CD4-positive, alpha-beta T cell treated with Interleukin-4 for 4 hours (primary cell): Measurements from ENCODE around the gene WNK2.

Experiments used
- DNase-seq: peaks from one replicate; pipeline ENCODE4 v3.0.0-alpha.2; 2020

Gene WNK2

DNA sequence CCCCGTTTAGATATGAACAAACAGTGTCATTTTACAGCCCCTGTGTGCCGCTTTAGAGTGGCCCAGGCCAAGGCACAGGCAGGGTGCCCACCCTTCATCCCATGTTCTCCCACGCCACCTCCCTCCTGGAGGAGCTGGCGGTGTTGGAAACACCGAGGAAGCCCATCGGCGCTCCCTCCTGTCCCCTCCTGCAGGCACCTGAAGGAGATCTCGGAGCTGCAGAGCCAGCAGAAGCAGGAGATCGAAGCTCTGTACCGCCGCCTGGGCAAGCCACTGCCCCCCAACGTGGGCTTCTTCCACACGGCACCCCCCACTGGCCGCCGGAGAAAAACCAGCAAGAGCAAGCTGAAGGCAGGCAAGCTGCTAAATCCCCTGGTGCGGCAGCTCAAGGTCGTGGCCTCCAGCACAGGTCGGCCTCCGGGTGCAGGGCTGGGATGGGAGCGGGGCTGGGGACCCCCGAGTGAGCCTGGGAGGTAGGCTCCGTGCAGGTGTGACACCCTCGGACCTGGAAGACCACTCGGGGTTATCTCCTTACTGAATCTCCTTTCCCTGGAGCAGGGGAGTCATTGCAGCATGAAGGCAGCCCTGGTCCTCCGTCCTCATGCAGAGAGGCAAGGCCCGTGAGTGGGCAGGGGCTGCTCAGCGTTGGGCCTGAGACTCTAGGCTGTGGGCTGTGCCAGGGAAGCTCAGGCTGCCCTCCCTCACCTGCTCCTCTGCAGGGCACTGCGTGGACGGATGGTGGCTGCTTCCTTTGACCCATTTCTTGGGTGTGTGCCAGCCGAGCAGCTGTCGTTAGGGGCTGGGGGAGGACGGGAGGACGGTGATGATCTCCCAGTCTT, 113.9 kb downstream of the WNK2 start:
- no peak for DNase-seq

- DNase-seq: no peak
Observed at GRCh38 chr9:93298498-93299417, 114.8 kb downstream of the WNK2 start.

- DNase-seq: no peak
Observed at GRCh38 chr9:93299418-93300174, 115.7 kb downstream of the WNK2 start.

- no peak for DNase-seq
Observed at GRCh38 chr9:93300175-93300572, 116.2 kb downstream of the WNK2 start.

GRCh38 chr9:93300585-93301081, 116.7 kb downstream of the WNK2 start:
- DNase-seq: no peak

DNA sequence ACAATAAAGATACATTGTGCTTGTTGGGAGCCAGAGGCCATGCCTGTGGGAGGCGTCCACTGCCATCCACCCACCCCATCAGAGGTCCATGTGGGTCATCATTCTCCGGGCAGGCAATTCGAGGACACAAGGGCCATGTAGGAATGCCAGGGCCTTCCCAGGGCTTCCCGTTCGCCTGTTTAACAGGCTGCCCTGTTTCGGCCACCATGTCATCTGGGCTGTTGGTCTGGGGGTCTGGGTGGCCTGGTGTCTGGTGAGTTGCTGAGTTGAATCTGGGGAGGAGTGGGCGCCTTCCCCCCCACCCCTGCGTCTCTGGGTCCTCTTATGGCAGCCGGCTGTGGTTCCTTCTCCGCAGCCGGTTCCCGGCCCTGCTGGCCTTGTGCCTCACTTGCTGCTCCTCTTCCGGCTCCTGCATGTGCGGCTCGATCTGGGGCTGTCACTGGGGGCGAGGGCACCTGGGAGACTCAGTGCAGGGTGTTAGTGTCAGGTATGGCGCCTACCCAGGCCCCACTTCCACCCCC, 117.4 kb downstream of the WNK2 start:
- DNase-seq: no peak

GRCh38 chr9:93301911-93302541, 118.1 kb downstream of the WNK2 start:
- DNase-seq: no peak

DNA sequence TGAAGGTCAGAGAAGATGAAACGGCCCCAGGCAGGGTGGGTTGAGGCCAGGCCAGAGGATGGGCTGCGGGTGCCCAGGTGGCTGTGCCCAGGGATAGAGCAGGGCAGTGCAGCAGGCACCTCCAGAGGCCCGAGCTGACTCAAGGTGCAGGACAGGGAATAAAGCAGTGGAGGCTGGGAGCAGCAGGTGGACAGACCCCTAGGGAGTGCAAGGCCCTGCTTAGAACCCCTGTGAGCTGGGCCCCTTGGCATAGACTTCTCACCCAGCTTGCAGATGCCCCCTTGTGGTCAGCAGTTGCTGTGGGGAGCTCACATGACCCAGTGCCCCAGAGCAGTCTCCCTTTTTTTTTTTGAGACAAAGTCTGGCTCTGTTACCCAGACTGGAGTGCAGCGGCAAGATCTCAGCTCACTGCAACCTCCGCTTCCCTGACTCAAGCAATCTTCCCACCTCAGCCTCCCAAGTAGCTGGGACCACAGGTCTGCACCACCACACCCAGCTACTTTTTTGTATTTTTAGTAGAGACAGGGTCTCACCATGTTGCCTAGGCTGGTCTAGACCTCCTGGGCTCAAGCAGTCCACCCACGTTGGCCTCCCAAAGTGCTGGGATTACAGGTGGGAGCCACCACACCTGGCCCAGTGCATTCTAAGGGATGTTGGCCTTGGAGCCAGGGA, 118.8 kb downstream of the WNK2 start:
- DNase-seq: peak; percentile 51

DNA sequence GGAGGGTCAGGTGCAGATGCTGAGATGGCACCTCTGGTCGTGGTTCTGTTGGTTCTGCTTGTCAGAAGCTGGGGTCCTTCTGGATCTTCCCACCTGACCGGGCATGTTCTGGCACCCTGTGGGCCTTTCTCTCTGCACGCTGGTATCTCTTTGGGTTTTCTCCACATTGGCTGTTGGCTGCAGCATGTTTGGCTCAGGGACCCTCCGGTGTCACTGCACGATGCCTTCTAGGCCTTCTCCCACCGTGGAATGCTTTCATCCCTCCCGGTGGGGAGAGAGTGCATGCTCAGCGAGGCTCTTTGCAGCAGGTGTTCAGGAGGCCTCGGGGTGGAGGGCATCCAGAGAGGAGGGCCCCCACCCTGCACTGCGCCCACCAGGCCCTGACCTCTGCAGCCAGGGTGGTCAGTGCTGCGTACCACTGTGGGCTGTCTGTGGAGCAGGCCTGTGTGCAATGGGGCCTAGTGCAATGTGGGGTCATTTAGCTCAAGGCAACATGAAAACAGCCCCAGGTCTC, 119.4 kb downstream of the WNK2 start:
- DNase-seq: no peak

DNA sequence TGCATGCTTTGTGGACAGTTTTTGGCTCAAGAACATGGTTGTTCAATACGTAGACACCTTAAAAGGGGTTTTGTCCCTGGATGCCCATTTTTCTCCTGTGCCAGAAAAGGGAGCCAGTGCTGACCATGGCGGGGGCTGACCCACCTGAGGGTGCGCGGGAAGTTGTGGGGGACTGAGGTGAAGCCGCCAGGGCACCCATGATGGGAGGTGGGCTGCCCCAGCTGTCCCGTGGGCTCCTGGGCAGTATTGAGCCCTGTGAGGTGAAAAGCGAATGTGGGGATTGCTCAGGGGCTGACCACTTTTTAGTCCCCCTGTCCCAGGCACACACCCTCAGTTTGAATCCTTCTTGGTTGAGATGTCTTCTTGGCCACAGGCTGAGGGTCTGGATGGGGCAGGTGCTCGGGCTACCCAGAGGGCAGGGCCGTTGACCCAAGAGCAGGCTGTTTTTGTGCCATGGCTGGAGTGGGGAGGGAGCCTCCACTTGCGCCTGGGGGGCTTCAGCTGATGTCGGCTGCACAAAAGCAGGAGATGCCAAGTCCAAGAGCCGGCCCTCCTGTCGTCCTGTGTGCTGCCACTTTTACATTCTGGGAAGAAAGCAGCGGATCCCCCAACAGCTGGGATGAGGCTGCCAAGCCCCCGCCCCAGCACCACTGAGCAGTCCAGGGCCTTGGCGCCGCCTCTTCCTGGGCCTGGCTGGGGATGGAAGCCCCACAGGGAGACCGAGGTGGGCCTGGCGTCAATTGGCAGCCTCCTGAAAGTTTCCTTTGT, 120.1 kb downstream of the WNK2 start:
- no peak for DNase-seq

DNA sequence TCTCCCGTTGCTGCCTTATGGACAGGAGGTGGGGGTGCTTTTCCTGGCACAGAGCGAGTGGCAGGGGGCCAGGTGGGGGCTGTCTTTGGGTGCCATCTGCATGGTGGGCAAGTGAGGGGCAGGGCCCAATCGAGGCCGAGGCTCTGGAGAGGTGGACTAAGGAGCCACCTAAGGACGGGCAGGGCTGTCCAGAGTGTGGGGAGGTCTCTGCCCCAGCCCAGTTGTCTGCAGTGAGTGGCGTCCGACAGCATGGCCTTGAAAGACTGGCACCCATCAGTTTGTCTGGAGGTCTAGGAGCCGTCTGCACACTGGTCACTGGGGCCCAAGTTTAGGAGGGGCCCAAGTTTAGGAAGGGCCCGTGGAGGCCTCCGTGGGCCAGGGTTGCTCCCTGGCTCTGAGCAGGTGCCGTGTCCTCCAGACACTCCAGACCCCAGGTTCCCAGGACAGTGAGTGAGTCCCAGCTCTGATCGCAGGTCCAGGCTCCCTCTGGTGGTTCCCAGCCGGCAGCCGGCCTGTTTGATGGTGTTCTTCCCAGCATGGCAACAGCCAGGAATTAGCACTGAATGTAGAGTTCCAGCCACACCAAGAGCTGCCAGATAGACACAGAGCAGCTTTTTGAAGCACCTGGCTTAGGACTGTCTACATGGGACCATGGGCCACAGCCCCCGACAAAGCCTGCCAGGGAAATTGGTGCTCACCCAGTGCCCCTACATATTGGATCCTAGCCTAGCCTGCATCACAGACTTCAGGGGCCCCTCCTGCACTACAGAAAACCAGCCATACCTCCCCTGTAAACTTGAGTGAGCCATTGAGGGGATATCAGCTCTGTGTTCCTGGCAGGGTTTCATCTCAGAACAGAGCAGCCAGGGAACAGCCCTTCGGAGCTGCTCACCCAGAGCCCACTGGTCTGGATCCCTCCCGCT, 120.9 kb downstream of the WNK2 start:
- DNase-seq: no peak

DNA sequence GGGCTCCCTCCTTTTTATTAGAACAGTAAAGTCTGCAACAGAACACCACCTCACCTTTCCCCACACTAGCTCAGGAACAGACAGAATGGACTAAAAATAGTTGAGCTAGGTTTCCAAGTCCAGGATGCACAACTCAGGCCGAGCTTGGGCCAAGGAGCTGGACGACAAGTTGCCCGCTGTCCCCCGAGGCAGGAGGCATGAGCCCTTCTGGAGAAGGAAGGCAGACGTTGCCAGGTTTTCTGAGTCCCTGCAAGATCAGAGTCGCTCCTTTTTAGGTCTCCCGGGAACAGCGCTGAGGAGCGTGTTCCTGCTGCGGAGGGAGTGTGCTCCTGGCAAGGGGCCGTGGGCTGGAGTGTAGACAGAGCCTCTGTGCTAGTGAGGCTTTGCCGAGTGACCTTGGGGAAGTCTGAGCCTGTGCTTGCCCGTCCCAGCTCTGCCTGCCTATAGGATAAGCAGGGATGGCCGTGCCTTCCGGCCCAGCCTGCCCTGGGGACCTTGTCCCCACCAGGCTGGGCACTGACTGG, 121.6 kb downstream of the WNK2 start:
- no peak for DNase-seq

DNA sequence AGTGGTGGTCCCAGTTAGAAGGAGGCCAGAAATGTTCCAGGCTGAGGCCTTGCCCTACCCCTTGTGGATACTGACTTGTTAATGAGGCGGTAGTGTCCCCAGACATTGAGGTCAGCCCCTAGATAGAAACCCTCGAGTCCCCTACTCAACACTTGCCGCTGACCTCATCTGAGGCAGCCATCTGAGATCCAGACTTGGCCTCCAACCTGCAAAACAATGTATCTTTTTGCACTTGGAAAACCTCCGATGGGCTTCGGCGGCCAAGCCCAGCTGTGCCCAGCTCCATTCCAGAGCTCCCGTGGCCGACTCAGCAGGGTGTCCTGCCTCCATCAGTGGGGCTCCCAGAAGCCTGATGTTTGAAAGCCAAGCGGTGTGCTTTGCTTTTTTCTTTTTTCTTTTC, 122.1 kb downstream of the WNK2 start:
- no peak for DNase-seq

GRCh38 chr9:93306579-93307091, 122.7 kb downstream of the WNK2 start:
- DNase-seq: no peak

GRCh38 chr9:93307468-93308157, 123.7 kb downstream of the WNK2 start:
- no peak for DNase-seq

- no peak for DNase-seq
Observed at GRCh38 chr9:93308158-93308602, 124.2 kb downstream of the WNK2 start.

- DNase-seq: no peak
Observed at GRCh38 chr9:93308676-93309075, 124.7 kb downstream of the WNK2 start.

- no peak for DNase-seq
Observed at GRCh38 chr9:93309889-93310425, 126.0 kb downstream of the WNK2 start.
